OCI-LY1 (cell line): Measurements from ENCODE around the gene BRSK1.

Experiments used
- CTCF ChIP-seq: fragments of 200-600 bp; sonication (generic), shearing (Covaris generic); IDR thresholded peaks from 2 replicates; pipeline ENCODE4 v1.5.1; 2017; ENCODE audit warnings: mild to moderate bottlenecking, antibody characterized with exemption, low read length, moderate library complexity, mixed read lengths
- EZH2 ChIP-seq: fragments of 200-600 bp; sonication (generic), shearing (Covaris generic); IDR thresholded peaks from 2 replicates; pipeline ENCODE4 v1.8.0; 2017; ENCODE audit warnings: borderline replicate concordance, mixed run types, mild to moderate bottlenecking, antibody characterized with exemption, low read length, moderate library complexity, mixed read lengths

GRCh38 chr19:55339105-55339888 is 55.5 kb downstream of the BRSK1 start, which contains the start of gene KMT5C:
- TF ChIP-seq CTCF: no peak
- TF ChIP-seq EZH2: no peak
